Mesendoderm (in vitro differentiated cells): Measurements from ENCODE around the gene MIOX.

Experiments
- DNase-seq: peaks from one replicate; pipeline ENCODE4 v3.0.0; 2013
- H2AK5ac ChIP-seq: 2 replicates; pipeline ENCODE4 v1.6.1; 2013; ENCODE audit warnings: low read length, inconsistent platforms
- H2BK120ac ChIP-seq: 2 replicates; pipeline ENCODE4 v1.6.1; 2013; ENCODE audit warnings: low read depth, mild to moderate bottlenecking, low read length, moderate library complexity, mixed read lengths
- H2BK15ac ChIP-seq: replicated peaks from 2 replicates; pipeline ENCODE4 v1.6.1; 2013; ENCODE audit warnings: low read depth, mild to moderate bottlenecking, moderate library complexity
- H2BK5ac ChIP-seq: 2 replicates; pipeline ENCODE4 v1.6.1; 2013; ENCODE audit warnings: low read length, inconsistent platforms
- H3K18ac ChIP-seq: 2 replicates; pipeline ENCODE4 v1.6.1; 2013; ENCODE audit warnings: mild to moderate bottlenecking, low read length, mixed read lengths
- H3K23ac ChIP-seq: one replicate; pipeline ENCODE4 v1.6.1; 2013; ENCODE audit warnings: low read length
- H3K27ac ChIP-seq: 2 replicates; pipeline ENCODE4 v1.5.1; 2013; ENCODE audit warnings: low read depth, mild to moderate bottlenecking, inconsistent platforms, low read length, moderate library complexity
- H3K27me3 ChIP-seq: 2 replicates; pipeline ENCODE4 v1.6.1; 2013; ENCODE audit warnings: low read length, control low read depth, mild to moderate bottlenecking, inconsistent platforms; ENCODE audit not compliant: insufficient read depth, poor library complexity
- H3K36me3 ChIP-seq: 2 replicates; pipeline ENCODE4 v1.6.1; 2013; ENCODE audit warnings: low read length, inconsistent platforms; ENCODE audit not compliant: control insufficient read depth, insufficient read depth
- H3K4ac ChIP-seq: one replicate; pipeline ENCODE4 v1.6.1; 2013; ENCODE audit warnings: low read depth, mild to moderate bottlenecking, low read length, moderate library complexity
- H3K4me1 ChIP-seq: 2 replicates; pipeline ENCODE4 v1.6.1; 2013; ENCODE audit warnings: low read depth, low read length, inconsistent platforms; ENCODE audit not compliant: control insufficient read depth
- H3K4me2 ChIP-seq: 2 replicates; pipeline ENCODE4 v1.6.1; 2013; ENCODE audit warnings: low read length
- H3K4me3 ChIP-seq: 2 replicates; pipeline ENCODE4 v1.5.1; 2013; ENCODE audit warnings: mild to moderate bottlenecking, low read length
- H3K56ac ChIP-seq: one replicate; pipeline ENCODE4 v1.6.1; 2013; ENCODE audit warnings: low read length
- H3K79me1 ChIP-seq: 2 replicates; pipeline ENCODE4 v1.6.1; 2013; ENCODE audit warnings: low read length, inconsistent platforms
- H3K79me2 ChIP-seq: 2 replicates; pipeline ENCODE4 v1.6.1; 2013; ENCODE audit warnings: mild to moderate bottlenecking, low read length; ENCODE audit not compliant: control insufficient read depth, insufficient read depth
- H3K9ac ChIP-seq: 2 replicates; pipeline ENCODE4 v1.6.1; 2013; ENCODE audit warnings: low read length, inconsistent platforms
- H4K5ac ChIP-seq: one replicate; pipeline ENCODE4 v1.6.1; 2013; ENCODE audit warnings: low read length
- H4K8ac ChIP-seq: one replicate; pipeline ENCODE4 v1.6.1; 2013; ENCODE audit warnings: low read depth, mild to moderate bottlenecking, control low read depth, low read length, moderate library complexity
- WGBS: extraction: QIAGEN DNeasy Blood & Tissue Kit; methylation state at CpG from one replicate; pipeline ENCODE4 v1.1.7; 2013; ENCODE audit warnings: low lambda C conversion rate, missing lambda C conversion rate; ENCODE audit not compliant: insufficient coverage; ENCODE audit errors: extremely low coverage; 5-methylcytosine and 5-hydroxymethylcytosine counted together

MIOX gene

GRCh38 chr22:50537765-50538164 lies 51.1 kb downstream of the MIOX start:
- no peak overlapping the region for H3K9ac ChIP-seq
- WGBS: 93% methylated on average over 2 of the region's 13 CpGs
- no peak overlapping the region for H3K23ac ChIP-seq
- H3K36me3 ChIP-seq: no peaks in the 10 kb centered on the region
- no peaks in the 10 kb centered on the region for H3K27me3 ChIP-seq
- H3K56ac ChIP-seq: no peak overlapping the region
- H2BK5ac ChIP-seq: no peak overlapping the region
- H3K79me2 ChIP-seq: no peaks in the 10 kb centered on the region
- H3K18ac ChIP-seq: no peak overlapping the region
- H3K4me3 ChIP-seq: no peak overlapping the region
- no peak overlapping the region for H3K4ac ChIP-seq
- H2BK120ac ChIP-seq: no peak overlapping the region
- H2AK5ac ChIP-seq: no peak overlapping the region
- H4K5ac ChIP-seq: no peak overlapping the region
- no peaks in the 10 kb centered on the region for H3K4me1 ChIP-seq
- no peak overlapping the region for H4K8ac ChIP-seq
- H3K27ac ChIP-seq: no peak overlapping the region
- no peak overlapping the region for H3K4me2 ChIP-seq
- H2BK15ac ChIP-seq: no peak overlapping the region
- no peak for DNase-seq
- H3K79me1 ChIP-seq: no peaks in the 10 kb centered on the region
